ENCODE data around the gene YJEFN3.

YJEFN3 gene

GRCh38 chr19:19540064-19540714 is 11.5 kb downstream of the YJEFN3 start:
- DNase-seq: no peak

GRCh38 chr19:19540715-19541515 is 12.2 kb downstream of the YJEFN3 start:
- DNase-seq: no peak

GRCh38 chr19:19541616-19542015 is 12.9 kb downstream of the YJEFN3 start:
- DNase-seq: no peak

DNA sequence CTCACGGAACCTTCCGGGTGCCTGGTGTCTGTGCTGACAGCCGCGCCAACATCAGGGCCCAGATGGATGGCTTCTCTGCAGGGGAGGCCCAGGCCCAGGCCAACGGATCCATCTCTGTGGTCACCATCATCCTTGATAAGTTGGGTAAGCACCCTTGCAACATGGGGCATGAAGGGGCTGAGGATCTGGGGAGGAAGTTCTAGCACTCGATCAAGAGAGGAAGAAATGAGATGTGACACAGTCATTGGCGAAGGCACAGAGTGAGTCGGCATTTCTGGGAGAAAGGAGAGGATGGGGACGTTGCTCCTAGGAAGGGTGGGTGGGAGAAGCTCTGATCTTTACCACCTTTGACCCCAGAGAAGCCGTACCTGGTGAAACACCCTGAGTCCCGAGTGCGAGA is 13.8 kb downstream of the YJEFN3 start:
- DNase-seq: no peak

GRCh38 chr19:19543101-19543500 is 14.4 kb downstream of the YJEFN3 start:
- no peak for DNase-seq

DNA sequence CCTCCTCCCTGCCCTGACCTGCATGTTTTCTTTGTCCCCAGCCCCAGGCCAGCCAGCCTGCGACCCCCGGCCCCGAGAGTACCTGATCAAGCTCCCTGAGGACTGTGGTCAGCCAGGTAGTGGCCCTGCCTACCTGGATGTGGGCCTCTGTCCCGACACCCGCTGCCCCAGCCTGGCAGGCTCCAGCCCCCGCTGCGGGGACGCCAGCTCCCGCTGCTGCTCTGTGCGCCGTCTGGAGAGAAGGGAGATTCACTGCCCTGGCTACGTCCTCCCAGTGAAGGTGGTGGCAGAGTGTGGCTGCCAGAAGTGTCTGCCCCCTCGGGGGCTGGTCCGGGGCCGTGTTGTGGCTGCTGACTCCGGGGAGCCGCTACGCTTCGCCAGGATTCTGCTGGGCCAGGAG is 14.9 kb downstream of the YJEFN3 start:
- no peak for DNase-seq

- DNase-seq: no peak
Observed at GRCh38 chr19:19544257-19544953, 15.7 kb downstream of the YJEFN3 start.

DNA sequence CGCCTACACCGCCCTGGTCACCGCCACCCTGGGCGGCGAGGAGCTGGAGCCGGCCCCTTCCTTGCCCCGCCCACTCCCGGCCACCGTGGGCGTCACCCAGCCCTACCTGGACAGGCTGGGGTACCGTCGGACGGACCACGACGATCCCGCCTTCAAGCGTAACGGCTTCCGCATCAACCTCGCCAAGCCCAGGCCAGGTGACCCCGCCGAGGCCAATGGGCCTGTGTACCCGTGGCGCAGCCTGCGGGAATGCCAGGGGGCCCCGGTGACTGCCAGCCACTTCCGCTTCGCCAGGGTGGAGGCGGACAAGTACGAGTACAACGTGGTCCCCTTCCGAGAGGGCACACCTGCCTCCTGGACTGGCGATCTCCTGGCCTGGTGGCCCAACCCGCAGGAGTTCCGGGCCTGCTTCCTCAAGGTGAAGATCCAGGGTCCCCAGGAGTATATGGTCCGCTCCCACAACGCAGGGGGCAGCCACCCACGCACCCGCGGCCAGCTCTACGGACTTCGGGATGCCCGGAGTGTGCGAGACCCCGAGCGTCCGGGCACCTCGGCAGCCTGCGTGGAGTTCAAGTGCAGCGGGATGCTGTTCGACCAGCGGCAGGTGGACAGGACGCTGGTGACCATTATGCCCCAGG is 16.4 kb downstream of the YJEFN3 start:
- no peak for DNase-seq

- DNase-seq: no peak
Observed at GRCh38 chr19:19545707-19546106, 17.0 kb downstream of the YJEFN3 start.

DNA sequence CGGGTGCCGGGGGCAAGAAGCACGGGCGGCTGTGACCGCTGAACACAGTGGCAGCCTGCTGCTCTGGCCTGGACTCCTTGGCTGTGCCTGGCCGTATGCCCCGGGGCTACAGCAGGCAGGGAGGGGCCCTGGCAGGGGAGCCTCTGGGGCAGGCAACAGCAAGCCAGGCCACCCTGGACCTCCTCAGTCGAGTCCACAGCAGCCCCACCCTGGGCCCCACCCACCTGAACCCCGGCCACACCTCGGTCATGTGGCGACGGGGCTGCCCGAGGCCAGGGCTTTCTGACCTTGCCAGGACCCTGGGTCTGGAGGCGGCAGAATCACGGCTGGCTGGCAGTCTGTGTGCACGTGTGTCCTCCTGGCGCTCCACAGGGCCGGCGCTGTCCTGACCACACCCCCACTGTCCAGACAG is 18.0 kb downstream of the YJEFN3 start:
- no peak for DNase-seq

DNA sequence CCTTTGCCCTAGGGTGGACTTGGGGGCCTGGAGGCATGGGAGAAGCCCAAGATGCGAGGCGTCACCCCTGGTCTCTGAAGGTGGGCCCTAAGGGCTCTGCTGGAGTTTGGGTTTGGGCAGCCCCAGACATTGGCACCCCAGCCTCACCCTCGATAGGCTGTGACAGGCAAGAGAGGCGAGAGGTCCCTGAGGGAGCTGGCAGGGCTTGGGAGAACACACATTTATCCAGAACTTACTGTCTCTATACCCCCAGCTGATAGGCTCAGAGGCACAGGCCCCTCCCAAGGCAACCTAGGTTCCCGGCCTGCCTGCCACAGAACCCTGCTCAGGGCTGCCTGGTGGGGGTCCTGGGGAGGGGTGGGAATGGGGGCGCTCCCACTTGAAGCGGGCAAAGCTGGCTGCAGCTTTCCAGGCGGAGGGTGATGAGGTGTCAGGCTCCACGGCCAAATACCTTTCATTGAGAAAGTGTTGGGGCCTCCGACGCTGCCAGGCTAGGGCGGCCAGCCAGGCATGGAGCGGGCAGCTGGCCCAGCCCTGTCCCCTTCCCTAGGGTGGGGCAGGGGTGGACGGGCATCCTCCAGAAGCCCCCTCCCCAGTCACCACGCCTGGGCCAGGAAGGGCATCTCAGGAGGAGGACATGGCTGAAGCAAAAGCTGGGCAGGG is 19.1 kb downstream of the YJEFN3 start:
- no peak for DNase-seq

DNA sequence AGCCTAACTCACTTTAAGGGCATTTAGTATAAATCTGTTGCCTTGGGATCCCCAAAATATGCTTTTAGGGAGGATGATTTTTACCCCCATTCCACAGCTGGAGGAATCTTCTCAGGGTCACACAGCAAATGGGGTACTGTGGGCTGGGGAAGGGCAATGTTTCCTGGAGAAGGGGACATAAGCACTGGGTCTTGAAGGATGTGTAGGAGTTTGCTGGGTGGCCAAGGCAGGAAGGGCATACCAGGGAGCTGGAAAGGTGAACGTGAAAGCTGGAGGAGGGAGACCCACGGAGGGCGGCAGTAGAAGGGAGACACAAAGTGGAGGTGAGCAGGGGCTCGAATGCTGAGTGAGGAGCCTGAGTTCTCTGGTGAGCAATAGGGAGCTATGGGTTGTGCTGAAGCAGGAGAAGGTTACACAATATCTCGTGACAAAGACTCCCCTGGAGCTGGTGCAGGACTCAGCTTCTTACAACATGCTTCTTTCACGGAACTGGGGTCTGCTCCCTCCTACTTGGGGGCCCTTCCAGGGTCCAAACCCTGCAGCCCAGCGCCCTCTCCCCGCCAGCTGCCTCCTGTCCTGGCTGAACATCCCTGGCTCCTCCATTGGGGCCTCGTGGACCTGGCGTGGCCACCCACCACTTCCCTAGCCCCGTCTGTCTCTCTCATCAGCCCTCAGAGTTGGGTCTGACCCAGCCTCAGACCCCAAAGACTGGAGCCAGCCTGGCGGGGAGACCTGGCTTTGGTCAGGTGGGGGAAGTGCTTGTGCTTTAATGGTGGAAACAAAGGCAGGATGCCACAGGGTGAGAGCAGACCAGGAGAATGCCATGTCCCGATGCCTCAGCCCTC is 20.4 kb downstream of the YJEFN3 start:
- DNase-seq: no peak

DNA sequence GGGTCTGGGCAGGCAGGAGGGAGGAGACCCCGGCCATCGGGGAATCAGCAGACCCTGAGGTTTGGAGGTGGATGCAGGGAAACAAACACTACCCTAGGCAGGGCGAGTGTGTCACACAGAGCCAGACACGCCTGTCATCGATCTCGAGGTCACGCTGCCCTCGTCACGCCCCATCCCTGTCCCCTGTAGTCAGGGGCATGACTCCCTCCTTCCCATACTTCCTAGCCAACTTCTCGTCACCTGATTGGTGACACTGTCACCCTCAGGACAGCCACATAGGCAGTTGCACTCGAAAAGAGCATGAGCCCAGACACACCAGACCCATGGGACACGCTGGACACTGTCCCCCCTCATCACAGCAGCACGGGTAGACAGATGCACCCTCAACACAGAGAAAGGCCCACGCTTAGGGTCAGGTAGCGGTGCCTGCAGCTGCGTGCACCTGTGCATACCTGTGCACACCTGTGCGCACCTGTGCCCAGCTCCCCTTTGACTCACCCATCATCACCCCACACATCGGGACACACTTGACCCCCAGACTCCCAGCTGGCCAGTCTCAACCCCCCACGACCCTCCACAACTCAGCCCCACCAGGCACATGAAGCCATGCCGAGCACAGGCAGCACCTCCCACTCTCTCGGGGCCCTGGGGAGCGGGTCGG is 21.2 kb downstream of the YJEFN3 start:
- no peak for DNase-seq

- DNase-seq: no peak
Observed at GRCh38 chr19:19550485-19550929, 21.8 kb downstream of the YJEFN3 start.

GRCh38 chr19:19550972-19551852 is 22.5 kb downstream of the YJEFN3 start:
- DNase-seq: no peak

DNA sequence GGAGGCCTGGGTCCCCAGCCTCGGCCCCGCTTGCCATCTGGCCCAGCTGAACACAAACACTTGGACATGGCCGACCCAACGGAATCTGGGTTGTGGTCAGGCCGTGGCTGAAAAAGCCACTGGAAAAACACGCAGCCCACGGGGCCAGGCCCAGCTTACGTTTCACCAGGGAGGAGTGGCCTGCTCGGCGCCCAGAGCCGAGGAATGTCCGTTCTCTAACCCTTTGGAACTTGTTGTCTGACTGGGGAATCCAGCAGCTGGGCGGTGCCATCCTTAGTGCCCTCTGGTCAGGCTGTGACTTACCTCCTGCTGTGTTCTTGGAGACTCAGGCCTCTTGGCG is 23.1 kb downstream of the YJEFN3 start:
- no peak for DNase-seq

GRCh38 chr19:19552798-19553197 is 24.1 kb downstream of the YJEFN3 start:
- no peak for DNase-seq

- no peak for DNase-seq
Observed at GRCh38 chr19:19553670-19554069, 25.0 kb downstream of the YJEFN3 start.

DNA sequence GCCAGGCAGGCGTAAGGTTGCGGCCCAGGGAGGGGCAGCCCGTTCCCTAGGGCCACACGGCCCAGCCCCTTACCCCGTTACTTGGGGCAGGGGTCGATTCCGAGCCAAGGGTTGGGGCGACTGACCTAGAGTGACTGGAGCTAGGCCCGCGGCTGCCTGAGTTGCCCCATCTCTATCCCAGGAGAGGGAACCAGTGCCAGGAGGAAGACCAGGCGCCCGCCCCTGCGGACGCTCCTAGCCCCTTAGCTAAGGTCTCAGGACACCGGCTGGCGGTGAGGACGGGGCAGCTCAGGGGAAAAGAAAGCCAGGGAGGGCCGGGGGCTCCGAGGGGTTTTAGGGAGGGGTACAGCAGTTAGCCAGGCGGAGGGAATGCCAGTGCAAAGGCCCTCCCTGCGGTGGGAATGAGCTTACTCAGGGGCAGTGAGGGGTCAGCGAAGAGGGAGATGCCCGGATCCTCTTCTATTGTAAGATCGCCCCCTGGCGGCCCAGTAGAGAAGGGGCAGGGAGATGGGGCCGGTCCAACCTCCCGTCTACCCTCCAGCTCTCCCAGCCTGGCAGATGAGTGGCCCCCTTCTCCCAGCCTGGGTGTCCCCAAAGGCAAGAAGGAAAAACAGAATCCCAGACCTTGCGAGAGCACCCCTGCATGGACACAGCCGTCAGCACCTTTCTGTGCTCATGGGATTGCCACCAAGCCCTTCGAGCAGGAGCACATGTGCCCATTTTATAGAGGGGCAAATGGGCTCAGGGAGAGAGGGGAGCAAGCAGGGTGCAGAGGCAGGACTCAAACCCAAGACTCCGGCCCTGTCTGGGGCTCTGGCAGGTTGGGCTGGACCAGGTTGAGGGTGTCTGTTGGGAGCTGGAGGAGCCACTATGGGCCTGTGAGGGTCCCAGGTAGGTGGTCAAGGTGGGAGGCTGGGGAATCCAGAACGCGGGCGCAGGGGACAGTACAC is 25.6 kb downstream of the YJEFN3 start:
- DNase-seq: no peak
